KOPT-K1 (cell line): ENCODE measurements around the gene ARHGDIG.

Source experiments
- H3K27ac ChIP-seq: fragments of 200-600 bp; sonication (generic); 2 replicates; pipeline ENCODE4 v1.5.1; 2016; ENCODE audit warnings: antibody characterized with exemption, mild to moderate bottlenecking, low read depth, low read length; ENCODE audit not compliant: poor library complexity, severe bottlenecking
- H3K36me3 ChIP-seq: fragments of 200-600 bp; sonication (generic); 2 replicates; pipeline ENCODE4 v1.5.1; 2017; ENCODE audit warnings: antibody characterized with exemption, mild to moderate bottlenecking, low read length, moderate library complexity; ENCODE audit not compliant: insufficient read depth
- H3K9me3 ChIP-seq: fragments of 200-600 bp; sonication (generic); 2 replicates; pipeline ENCODE4 v1.5.1; 2017; ENCODE audit warnings: antibody characterized with exemption, low read length, mild to moderate bottlenecking; ENCODE audit not compliant: insufficient read depth, poor library complexity, severe bottlenecking

ARHGDIG gene

GRCh38 chr16:293043-293775, 12.8 kb downstream of the ARHGDIG start:
- Histone ChIP-seq H3K36me3 (peaks cover 53% of the 10 kb centered on the region; the same call in 1 of the 2 replicates), H3K27ac (no peak overlapping the region), H3K9me3 (no peaks in the 10 kb centered on the region)

GRCh38 chr16:296276-296675, 15.9 kb downstream of the ARHGDIG start:
- H3K36me3 ChIP-seq, result peaks cover 22% of the 10 kb centered on the region; the same call in 1 of the 2 replicates
- no peaks in the 10 kb centered on the region for H3K9me3 ChIP-seq
- no peak overlapping the region for H3K27ac ChIP-seq

GRCh38 chr16:296806-297510, 16.6 kb downstream of the ARHGDIG start:
- no peak overlapping the region for H3K27ac ChIP-seq
- peaks cover 18% of the 10 kb centered on the region; the same call in 1 of the 2 replicates for H3K36me3 ChIP-seq
- no peaks in the 10 kb centered on the region for H3K9me3 ChIP-seq

GRCh38 chr16:297832-298231, 17.4 kb downstream of the ARHGDIG start:
- no peak overlapping the region for H3K27ac ChIP-seq
- H3K9me3 ChIP-seq, result no peaks in the 10 kb centered on the region
- peaks cover 18% of the 10 kb centered on the region; the same call in 1 of the 2 replicates for H3K36me3 ChIP-seq

- H3K9me3 ChIP-seq, result no peaks in the 10 kb centered on the region
- no peak overlapping the region for H3K27ac ChIP-seq
- peaks cover 32% of the 10 kb centered on the region; the same call in 1 of the 2 replicates for H3K36me3 ChIP-seq
Observed at GRCh38 chr16:301235-301634, 20.8 kb downstream of the ARHGDIG start.

GRCh38 chr16:301950-302349, 21.6 kb downstream of the ARHGDIG start:
- no peak overlapping the region for H3K27ac ChIP-seq
- no peaks in the 10 kb centered on the region for H3K9me3 ChIP-seq
- H3K36me3 ChIP-seq, result peaks cover 39% of the 10 kb centered on the region; the same call in 1 of the 2 replicates

- Histone ChIP-seq H3K27ac (no peak overlapping the region), H3K36me3 (peaks cover 59% of the 10 kb centered on the region), H3K9me3 (no peaks in the 10 kb centered on the region)
Observed at GRCh38 chr16:303760-304505, 23.5 kb downstream of the ARHGDIG start.

GRCh38 chr16:305916-306626, 25.7 kb downstream of the ARHGDIG start:
- no peaks in the 10 kb centered on the region for H3K9me3 ChIP-seq
- no peak overlapping the region for H3K27ac ChIP-seq
- peaks cover 59% of the 10 kb centered on the region for H3K36me3 ChIP-seq

GRCh38 chr16:306911-307370, 26.6 kb downstream of the ARHGDIG start:
- Histone ChIP-seq H3K9me3 (no peaks in the 10 kb centered on the region), H3K36me3 (peaks cover 60% of the 10 kb centered on the region), H3K27ac (no peak overlapping the region)

- Histone ChIP-seq H3K27ac (no peak overlapping the region), H3K9me3 (no peaks in the 10 kb centered on the region), H3K36me3 (peaks cover 59% of the 10 kb centered on the region)
Observed at GRCh38 chr16:307691-308312, 27.4 kb downstream of the ARHGDIG start.

GRCh38 chr16:309476-309875, 29.1 kb downstream of the ARHGDIG start:
- Histone ChIP-seq H3K9me3 (no peaks in the 10 kb centered on the region), H3K36me3 (peaks cover 60% of the 10 kb centered on the region), H3K27ac (no peak overlapping the region)

- peaks cover 51% of the 10 kb centered on the region for H3K36me3 ChIP-seq
- H3K27ac ChIP-seq, result no peak overlapping the region
- no peaks in the 10 kb centered on the region for H3K9me3 ChIP-seq
Observed at GRCh38 chr16:311725-312124, 31.3 kb downstream of the ARHGDIG start.

- peaks cover 38% of the 10 kb centered on the region for H3K36me3 ChIP-seq
- H3K9me3 ChIP-seq, result no peaks in the 10 kb centered on the region
- no peak overlapping the region for H3K27ac ChIP-seq
Observed at GRCh38 chr16:314351-314750, 34.0 kb downstream of the ARHGDIG start.

- H3K36me3 ChIP-seq, result peaks cover 39% of the 10 kb centered on the region
- H3K9me3 ChIP-seq, result no peaks in the 10 kb centered on the region
- no peak overlapping the region for H3K27ac ChIP-seq
Observed at GRCh38 chr16:314795-315299, 34.5 kb downstream of the ARHGDIG start.
